Fibroblast of the aortic adventitia (primary cell): ENCODE measurements around the gene ADH6. TPM values are rescaled to one million over a fixed set of nuclear protein-coding genes. Genes with fewer than 3 reads are reported as not detected.
"Not testable (repeated sequence)": the region's sequence is repeated elsewhere in the genome, so short reads cannot be mapped to it uniquely, and the experiment has no call there.

Experiments used
- DNase-seq: peaks from one replicate; pipeline ENCODE4 v3.0.0-alpha.2; 2010; ENCODE audit warnings: low read depth
- H3K4me3 ChIP-seq: 2 replicates; pipeline ENCODE4 v1.5.1; 2011; ENCODE audit warnings: low read depth, mild to moderate bottlenecking, control low read depth, low read length, moderate library complexity
- CTCF ChIP-seq: IDR thresholded peaks from 2 replicates; pipeline ENCODE4 v1.5.1; 2011; ENCODE audit warnings: mild to moderate bottlenecking, low read length, control low read depth, inconsistent platforms; ENCODE audit not compliant: insufficient read depth
- total RNA-seq: library from RNA; depleted of rRNA; stranded (reverse); fragments of >200 nt; gene quantifications from 2 replicates; pipeline ENCODE4 v1.2.3, GENCODE V29; 2012; ENCODE audit warnings: low replicate concordance

Gene ADH6
- total RNA-seq, 1 donor, result 0.36 TPM

GRCh38 chr4:99190336-99190735 is 28.7 kb downstream of the ADH6 start:
- TF ChIP-seq CTCF, result no peak
- H3K4me3 ChIP-seq, result no peak overlapping the region
- DNase-seq, result no peak

- not testable (repeated sequence) for H3K4me3 ChIP-seq
- peak; percentile 22 for DNase-seq
Observed at GRCh38 chr4:99189900-99190299, 29.1 kb downstream of the ADH6 start.

GRCh38 chr4:99186029-99186428 is 33.0 kb downstream of the ADH6 start:
- no peak overlapping the region for H3K4me3 ChIP-seq
- no peak for TF ChIP-seq CTCF
- DNase-seq, result no peak

- H3K4me3 ChIP-seq, result no peak overlapping the region
- no peak for DNase-seq
- TF ChIP-seq CTCF, result no peak
Observed at GRCh38 chr4:99185581-99185980, 33.5 kb downstream of the ADH6 start.

- TF ChIP-seq CTCF, result no peak
- no peak overlapping the region for H3K4me3 ChIP-seq
- DNase-seq, result peak; percentile 86
Observed at GRCh38 chr4:99180382-99181070, 38.5 kb downstream of the ADH6 start.

- DNase-seq, result no peak
- no peak for TF ChIP-seq CTCF
- H3K4me3 ChIP-seq, result no peak overlapping the region
Observed at GRCh38 chr4:99179626-99180025, 39.4 kb downstream of the ADH6 start.

GRCh38 chr4:99179178-99179577 is 39.9 kb downstream of the ADH6 start:
- no peak for DNase-seq
- no peak overlapping the region for H3K4me3 ChIP-seq
- TF ChIP-seq CTCF, result no peak
